ENCODE data around the gene KRTAP20-1. TPM values are rescaled to one million over a fixed set of nuclear protein-coding genes. Genes with fewer than 3 reads are reported as not detected.

Gene KRTAP20-1
- polyA plus RNA-seq, 2 of the 4 experiments (the other 2 are of a cell fraction): not detected

GRCh38 chr21:30600787-30601186 is 15.4 kb upstream of the KRTAP20-1 start, which contains the start of gene KRTAP22-1:
TSS of gene KRTAP22-1 (plus strand) at chr21:30601087.
- H3K4me2 ChIP-seq: no peak within 1 kb of the TSS
- POLR2A ChIA-PET: no interaction called here
- DNase-seq (ENCODE audit: low read depth in 1 of 2, low spot score in 1 of 2): no peak
- TF ChIP-seq, protein P1, sequence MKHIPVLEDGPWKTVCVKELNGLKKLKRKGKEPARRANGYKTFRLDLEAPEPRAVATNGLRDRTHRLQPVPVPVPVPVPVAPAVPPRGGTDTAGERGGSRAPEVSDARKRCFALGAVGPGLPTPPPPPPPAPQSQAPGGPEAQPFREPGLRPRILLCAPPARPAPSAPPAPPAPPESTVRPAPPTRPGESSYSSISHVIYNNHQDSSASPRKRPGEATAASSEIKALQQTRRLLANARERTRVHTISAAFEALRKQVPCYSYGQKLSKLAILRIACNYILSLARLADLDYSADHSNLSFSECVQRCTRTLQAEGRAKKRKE (CRISPR knock-in tag; IDR thresholded peaks at IDR 0.05; ENCODE audit: low read depth): no peak
- WGBS (ENCODE audit: missing lambda C conversion rate): 0% methylated on average over 1 of the region's 1 CpG
- CTCF ChIA-PET: no interaction called here
- ATAC-seq: no peak
- no peaks in the 10 kb centered on the region for H3K4me1 ChIP-seq
- H3K9me3 ChIP-seq: no peaks in the 10 kb centered on the region
- H3K27ac ChIP-seq: no peak within 1 kb of the TSS
- no peak for FAIRE-seq
- H3K4me3 ChIP-seq: no peak within 1 kb of the TSS

DNA sequence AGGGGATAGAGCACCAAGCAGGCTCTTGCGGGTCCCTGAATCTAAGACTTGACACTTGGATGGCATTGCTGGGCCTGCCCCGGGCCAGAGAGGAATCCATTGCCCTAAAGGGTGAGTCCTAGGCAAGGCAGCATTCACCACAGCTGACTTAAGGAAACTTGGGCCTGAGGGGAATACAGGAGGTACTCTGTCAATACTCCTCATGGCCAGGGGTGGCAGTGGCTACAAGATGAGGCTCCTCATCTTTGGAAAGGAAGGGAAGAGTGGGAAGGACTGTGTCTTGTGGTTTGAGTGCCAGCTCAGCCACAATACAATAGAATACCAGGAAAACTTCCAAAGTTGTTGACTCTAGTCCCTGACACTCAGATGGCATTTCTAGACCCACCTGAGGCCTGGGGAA is 10.3 kb upstream of the KRTAP20-1 start:
- WGBS (ENCODE audit: missing lambda C conversion rate): no CpG with 5 or more reads among the region's 2 CpGs
- no peak overlapping the region for H3K4me3 ChIP-seq
- POLR2A ChIA-PET: no interaction called here
- ATAC-seq: no peak
- no peak for TF ChIP-seq RCOR1 (IDR thresholded peaks at IDR 0.05; ENCODE audit: low read depth, low read length)
- TF ChIP-seq, protein P2, sequence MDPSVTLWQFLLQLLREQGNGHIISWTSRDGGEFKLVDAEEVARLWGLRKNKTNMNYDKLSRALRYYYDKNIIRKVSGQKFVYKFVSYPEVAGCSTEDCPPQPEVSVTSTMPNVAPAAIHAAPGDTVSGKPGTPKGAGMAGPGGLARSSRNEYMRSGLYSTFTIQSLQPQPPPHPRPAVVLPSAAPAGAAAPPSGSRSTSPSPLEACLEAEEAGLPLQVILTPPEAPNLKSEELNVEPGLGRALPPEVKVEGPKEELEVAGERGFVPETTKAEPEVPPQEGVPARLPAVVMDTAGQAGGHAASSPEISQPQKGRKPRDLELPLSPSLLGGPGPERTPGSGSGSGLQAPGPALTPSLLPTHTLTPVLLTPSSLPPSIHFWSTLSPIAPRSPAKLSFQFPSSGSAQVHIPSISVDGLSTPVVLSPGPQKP (IDR thresholded peaks at IDR 0.05; ENCODE audit: low read depth, low read length): no peak
- TF ChIP-seq SMC3 (IDR thresholded peaks at IDR 0.05): no peak
- no peak for TF ChIP-seq PHF8 (IDR thresholded peaks at IDR 0.05; ENCODE audit: borderline replicate concordance, low read depth)
- TF ChIP-seq, protein P3, sequence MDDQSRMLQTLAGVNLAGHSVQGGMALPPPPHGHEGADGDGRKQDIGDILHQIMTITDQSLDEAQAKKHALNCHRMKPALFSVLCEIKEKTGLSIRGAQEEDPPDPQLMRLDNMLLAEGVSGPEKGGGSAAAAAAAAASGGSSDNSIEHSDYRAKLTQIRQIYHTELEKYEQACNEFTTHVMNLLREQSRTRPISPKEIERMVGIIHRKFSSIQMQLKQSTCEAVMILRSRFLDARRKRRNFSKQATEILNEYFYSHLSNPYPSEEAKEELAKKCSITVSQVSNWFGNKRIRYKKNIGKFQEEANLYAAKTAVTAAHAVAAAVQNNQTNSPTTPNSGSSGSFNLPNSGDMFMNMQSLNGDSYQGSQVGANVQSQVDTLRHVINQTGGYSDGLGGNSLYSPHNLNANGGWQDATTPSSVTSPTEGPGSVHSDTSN (IDR thresholded peaks at IDR 0.05): no peak
- TF ChIP-seq HDAC2 (IDR thresholded peaks at IDR 0.05): no peak
- no peak for TF ChIP-seq NPAS2 (CRISPR knock-in tag; IDR thresholded peaks at IDR 0.05; ENCODE audit: borderline replicate concordance)
- TF ChIP-seq FOXS1 (CRISPR knock-in tag; IDR thresholded peaks at IDR 0.05): no peak
- no peak for TF ChIP-seq REST (IDR thresholded peaks at IDR 0.05)
- no peak for TF ChIP-seq MAFK (IDR thresholded peaks at IDR 0.05; ENCODE audit: partially characterized antibody)
- no peak for TF ChIP-seq RNF2 (IDR thresholded peaks at IDR 0.05; ENCODE audit: borderline replicate concordance, low read depth)
- no peak for TF ChIP-seq CBX8 (IDR thresholded peaks at IDR 0.05)
- no peak for FAIRE-seq
- CTCF ChIA-PET: no interaction called here
- H3K9me3 ChIP-seq: no peaks in the 10 kb centered on the region
- H3K4me2 ChIP-seq: no peak overlapping the region
- DNase-seq (ENCODE audit: low read depth in 1 of 2, low spot score in 1 of 2): no peak
- no peaks in the 10 kb centered on the region for H3K4me1 ChIP-seq
- no peak overlapping the region for H3K27ac ChIP-seq

DNA sequence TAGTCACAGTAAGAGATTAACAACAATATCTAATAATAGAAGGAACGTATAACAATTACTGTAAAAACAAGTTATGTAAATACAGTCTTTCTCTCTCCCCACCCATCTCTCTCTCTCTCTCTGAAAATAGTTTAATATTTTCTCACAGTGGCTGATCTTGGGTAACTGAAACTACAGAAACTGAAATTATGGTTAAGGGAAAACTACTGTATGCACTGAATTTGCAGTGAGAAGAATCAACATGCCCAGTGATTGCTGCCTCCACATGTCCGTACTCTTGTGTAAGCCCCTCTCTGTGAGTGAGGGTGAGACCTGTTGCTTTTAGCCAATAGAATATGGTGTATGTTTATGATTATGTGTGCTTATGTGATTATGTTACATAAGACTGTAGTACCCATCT is 4.1 kb upstream of the KRTAP20-1 start:
- WGBS (ENCODE audit: missing lambda C conversion rate): 5% methylated on average over 2 of the region's 2 CpGs
- TF ChIP-seq FOSL2 (IDR thresholded peaks at IDR 0.05): no peak
- TF ChIP-seq FOSL2 (CRISPR knock-in tag; IDR thresholded peaks at IDR 0.05): no peak
- TF ChIP-seq USF2 (IDR thresholded peaks at IDR 0.05): no peak
- no peak for TF ChIP-seq HOXB13 (CRISPR knock-in tag; IDR thresholded peaks at IDR 0.05; ENCODE audit: low read depth)
- TF ChIP-seq POLR2A (IDR thresholded peaks at IDR 0.05; ENCODE audit: low read length): no peak
- TF ChIP-seq SMC3 (IDR thresholded peaks at IDR 0.05): no peak
- no peak for TF ChIP-seq BCL3 (IDR thresholded peaks at IDR 0.05)
- TF ChIP-seq, protein P4, sequence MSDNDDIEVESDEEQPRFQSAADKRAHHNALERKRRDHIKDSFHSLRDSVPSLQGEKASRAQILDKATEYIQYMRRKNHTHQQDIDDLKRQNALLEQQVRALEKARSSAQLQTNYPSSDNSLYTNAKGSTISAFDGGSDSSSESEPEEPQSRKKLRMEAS (IDR thresholded peaks at IDR 0.05): no peak
- TF ChIP-seq, protein P5, sequence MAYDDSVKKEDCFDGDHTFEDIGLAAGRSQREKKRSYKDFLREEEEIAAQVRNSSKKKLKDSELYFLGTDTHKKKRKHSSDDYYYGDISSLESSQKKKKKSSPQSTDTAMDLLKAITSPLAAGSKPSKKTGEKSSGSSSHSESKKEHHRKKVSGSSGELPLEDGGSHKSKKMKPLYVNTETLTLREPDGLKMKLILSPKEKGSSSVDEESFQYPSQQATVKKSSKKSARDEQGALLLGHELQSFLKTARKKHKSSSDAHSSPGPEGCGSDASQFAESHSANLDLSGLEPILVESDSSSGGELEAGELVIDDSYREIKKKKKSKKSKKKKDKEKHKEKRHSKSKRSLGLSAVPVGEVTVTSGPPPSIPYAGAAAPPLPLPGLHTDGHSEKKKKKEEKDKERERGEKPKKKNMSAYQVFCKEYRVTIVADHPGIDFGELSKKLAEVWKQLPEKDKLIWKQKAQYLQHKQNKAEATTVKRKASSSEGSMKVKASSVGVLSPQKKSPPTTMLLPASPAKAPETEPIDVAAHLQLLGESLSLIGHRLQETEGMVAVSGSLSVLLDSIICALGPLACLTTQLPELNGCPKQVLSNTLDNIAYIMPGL (CRISPR knock-in tag; IDR thresholded peaks at IDR 0.05; ENCODE audit: borderline replicate concordance): no peak
- no peak for TF ChIP-seq ZFP36 (IDR thresholded peaks at IDR 0.05; ENCODE audit: borderline replicate concordance, partially characterized antibody)
- TF ChIP-seq HEYL (CRISPR knock-in tag; IDR thresholded peaks at IDR 0.05): no peak
- no peak for TF ChIP-seq RNF2 (IDR thresholded peaks at IDR 0.05; ENCODE audit: borderline replicate concordance, low read depth)

More for the DNA sequence above, 4.1 kb upstream of the KRTAP20-1 start:
- DNase-seq (ENCODE audit: low read depth in 1 of 2, low spot score in 1 of 2): no peak
- ATAC-seq: no peak
- CTCF ChIA-PET: no interaction called here
- Histone ChIP-seq H3K27ac (no peak overlapping the region), H3K9me3 (no peaks in the 10 kb centered on the region), H3K4me1 (no peaks in the 10 kb centered on the region), H3K4me3 (no peak overlapping the region), H3K4me2 (no peak overlapping the region)
- FAIRE-seq: no peak
- POLR2A ChIA-PET: no interaction called here

All from A549 (cell line).